Astrocyte of the cerebellum (primary cell): ENCODE results near the gene IL26.

Experiments used
- DNase-seq: peaks from one replicate; pipeline ENCODE4 v3.0.0-alpha.2; 2011; ENCODE audit warnings: low read depth
- H3K4me3 ChIP-seq: 2 replicates; pipeline ENCODE4 v1.5.1; 2011; ENCODE audit warnings: mild to moderate bottlenecking, low read depth, low read length, moderate library complexity
- CTCF ChIP-seq: IDR thresholded peaks from 2 replicates; pipeline ENCODE4 v1.5.1; 2012; ENCODE audit warnings: low read length, low read depth, moderate library complexity, mild to moderate bottlenecking; ENCODE audit errors: missing control alignments
- in situ Hi-C: cut with HindIII; loops from 2 replicates; pipeline ENCODE4 v1.10.0; 2017; ENCODE audit warnings: low sequenced_read_pairs

Gene IL26

GRCh38 chr12:68237078-68237477, 11.5 kb upstream of the IL26 start:
- no peak for TF ChIP-seq CTCF
- no peak overlapping the region for H3K4me3 ChIP-seq
- in situ Hi-C loops = no loop called here
- no peak for DNase-seq

DNA sequence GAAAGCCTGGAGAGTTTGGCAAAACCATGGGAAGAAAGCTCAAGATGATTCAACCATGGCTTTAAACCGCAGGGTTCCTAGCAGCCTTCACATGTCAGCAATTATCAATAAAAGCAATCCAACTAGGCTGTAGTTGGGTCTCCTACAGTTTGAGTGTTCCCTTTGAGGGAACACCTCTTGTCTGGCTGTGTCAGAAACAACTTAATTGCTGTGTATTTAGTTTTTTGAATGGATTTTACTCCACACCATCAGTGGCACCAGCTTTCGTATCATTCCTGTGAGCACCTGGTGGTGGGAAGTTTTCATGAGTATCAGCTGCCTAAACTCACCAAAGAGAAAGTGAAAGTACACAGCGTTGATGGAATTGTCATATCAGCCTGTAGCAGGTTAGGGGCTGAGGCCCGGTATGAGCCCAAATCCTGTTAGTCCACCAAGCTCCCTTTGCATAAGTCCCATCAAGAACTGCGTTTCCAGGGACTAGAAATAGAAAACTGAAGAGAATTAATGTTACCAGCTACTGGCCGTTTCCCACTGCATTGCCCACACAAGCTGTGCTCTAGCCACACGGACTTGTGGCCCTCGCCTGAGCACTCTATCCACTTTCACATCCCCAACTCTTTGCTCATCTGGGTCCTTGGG, 10.9 kb upstream of the IL26 start:
- in situ Hi-C loops = no loop called here
- no peak overlapping the region for H3K4me3 ChIP-seq
- no peak for TF ChIP-seq CTCF
- DNase-seq = no peak

DNA sequence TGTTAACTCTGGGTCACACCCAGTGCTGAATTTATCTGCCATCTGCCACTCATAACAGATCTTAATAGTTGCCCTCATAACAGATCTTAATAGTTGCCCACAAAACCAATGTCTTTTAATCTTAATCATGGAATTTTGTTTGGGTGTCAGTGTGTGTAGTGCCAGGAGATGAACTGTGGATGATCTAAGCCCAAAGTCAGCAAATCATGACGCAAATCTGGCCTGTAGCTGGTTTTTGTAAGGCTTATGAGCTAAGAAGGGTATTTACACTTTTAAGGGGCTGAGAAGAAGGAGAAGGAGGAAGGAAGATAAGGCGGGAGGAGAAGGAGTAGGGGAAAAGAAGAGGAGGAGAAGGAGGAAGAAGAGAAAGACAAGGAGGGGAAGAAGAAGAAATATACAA, 10.0 kb upstream of the IL26 start:
- no peak for DNase-seq
- TF ChIP-seq CTCF = no peak
- in situ Hi-C loops = no loop called here

DNA sequence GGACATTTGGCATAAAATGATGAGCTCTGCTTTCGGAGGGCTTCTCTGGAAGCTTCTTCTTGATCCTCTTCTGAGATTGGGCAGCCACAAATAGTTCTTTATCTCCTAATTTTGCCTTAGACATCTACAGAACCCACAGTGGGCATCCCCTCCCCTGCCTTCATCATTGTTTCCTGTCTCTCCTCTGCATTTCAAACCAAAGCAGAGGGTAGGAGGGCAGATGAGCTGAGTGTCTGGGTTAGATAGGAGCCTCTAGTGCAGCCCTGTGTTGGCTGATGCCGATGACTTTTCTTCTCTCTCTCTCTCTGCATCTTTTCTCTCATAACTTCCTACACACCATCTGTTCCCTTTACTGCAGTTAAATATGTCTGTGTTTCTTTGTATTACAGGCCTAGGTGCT, 8.5 kb upstream of the IL26 start:
- no peak for DNase-seq
- no peak for TF ChIP-seq CTCF
- no peak overlapping the region for H3K4me3 ChIP-seq
- in situ Hi-C loops = no loop called here

More for the DNA sequence above, 10.0 kb upstream of the IL26 start:
- no peak overlapping the region for H3K4me3 ChIP-seq

DNA sequence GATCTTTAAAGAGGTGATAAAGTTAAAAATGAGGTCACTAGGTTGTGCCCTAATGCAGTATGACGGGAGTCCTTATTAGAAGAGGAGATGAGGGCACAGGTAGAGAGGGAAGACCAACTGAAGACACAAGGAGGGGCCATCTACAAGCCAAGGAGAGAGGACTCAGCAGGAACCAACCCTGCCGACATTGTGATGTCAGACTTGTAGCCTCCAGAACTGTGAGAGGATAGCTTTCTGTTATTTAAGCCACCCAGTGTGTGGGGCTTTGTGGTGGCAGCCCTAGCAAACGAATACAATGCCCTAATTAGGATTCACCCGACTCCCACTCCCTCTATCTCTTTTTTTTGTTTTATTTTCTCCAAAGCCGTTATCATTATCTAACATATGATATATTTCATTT, 7.9 kb upstream of the IL26 start:
- TF ChIP-seq CTCF = no peak
- in situ Hi-C loops = no loop called here
- DNase-seq = no peak
- no peak overlapping the region for H3K4me3 ChIP-seq

DNA sequence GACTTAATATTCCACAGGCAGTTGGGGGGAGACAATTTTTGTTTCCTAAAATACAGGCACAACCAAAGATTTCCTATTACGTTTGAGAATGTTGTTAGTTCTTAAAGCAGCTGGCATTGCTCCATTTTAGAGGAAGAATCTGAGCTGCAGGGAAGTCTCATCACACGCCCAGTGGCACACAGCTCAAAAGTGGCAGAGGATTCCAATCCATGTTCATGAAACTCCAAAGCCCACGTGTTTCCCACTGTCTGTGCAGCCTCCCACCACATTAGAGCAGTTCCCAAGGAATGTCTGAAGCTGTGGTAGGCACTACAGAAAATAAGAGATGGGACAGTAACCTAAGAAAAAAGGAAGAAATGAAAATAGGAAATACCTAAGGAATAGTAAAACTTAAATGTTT, 6.1 kb upstream of the IL26 start:
- no peak for TF ChIP-seq CTCF
- in situ Hi-C loops = no loop called here
- DNase-seq = no peak
- H3K4me3 ChIP-seq = no peak overlapping the region
